Body of pancreas (tissue), 4 donors: ENCODE results near the gene BICRAL. TPM values are rescaled to one million over a fixed set of nuclear protein-coding genes. Genes with fewer than 3 reads are reported as not detected.

Experiments
- ATAC-seq: fragments of 150-250 bp; one replicate; pipeline ENCODE4 v1.9.1; 2016
- DNase-seq, 4 donors: peaks; one replicate each; pipeline ENCODE4 v3.0.0-alpha.2; 2019
- H3K27ac ChIP-seq, 4 donors: fragments of 200-600 bp; sonication (generic); 1 replicate in 3 of 4; 2 replicates in 1 of 4; pipeline versions ENCODE4 v1.5.1 to v1.6.1; 2016 to 2019; ENCODE audit warnings: mild to moderate bottlenecking in 1 of 4, mixed read lengths in 1 of 4, moderate library complexity in 1 of 4
- H3K27me3 ChIP-seq, 2 donors: fragments of 200-600 bp; sonication (generic); one replicate each; pipeline ENCODE4 v1.6.0; 2016; ENCODE audit warnings: mild to moderate bottlenecking in 1 of 2
- H3K36me3 ChIP-seq, 2 donors: fragments of 200-600 bp; sonication (generic); replicated peaks in 1 of 2; 2 replicates each; pipeline ENCODE4 v1.5.1; 2016; ENCODE audit warnings: low read depth in 2 of 2; ENCODE audit not compliant: insufficient read depth in 1 of 2
- H3K4me1 ChIP-seq: fragments of 200-600 bp; sonication (generic); one replicate; pipeline ENCODE4 v1.6.0; 2016
- H3K4me3 ChIP-seq, 2 donors: fragments of 200-600 bp; sonication (generic); 1 replicate in 1 of 2; 2 replicates in 1 of 2; pipeline ENCODE4 v1.5.1; 2016 to 2019
- H3K9me3 ChIP-seq, 3 donors: fragments of 200-600 bp; sonication (generic); 1 replicate in 2 of 3; 2 replicates in 1 of 3; pipeline ENCODE4 v1.5.1; 2016
- CTCF ChIP-seq, 7 experiments: fragments of 450-650 bp in 4 of 7; fragments of 200-600 bp in 3 of 7; sonication (generic) in 3 of 7; IDR thresholded peaks; one replicate each; pipeline ENCODE4 v1.5.1; 2016 to 2019; ENCODE audit warnings: antibody characterized with exemption in 7 of 7
- POLR2A ChIP-seq, 3 donors: fragments of 450-650 bp; IDR thresholded peaks; one replicate each; pipeline ENCODE4 v1.6.1; 2016; ENCODE audit warnings: antibody characterized with exemption in 3 of 3, mild to moderate bottlenecking in 2 of 3
- WGBS, 2 donors: methylation state at CpG; one replicate each; pipeline ENCODE4 v1.1.5; 2017; 5-methylcytosine and 5-hydroxymethylcytosine counted together
- intact Hi-C: fragments of 100-400 bp; cut with DNase I; formaldehyde crosslinking; loops from one replicate; pipeline ENCODE4 v1.15.1; 2023
- total RNA-seq, 2 donors: library from RNA; depleted of rRNA; stranded (reverse); fragments of >200 nt; gene quantifications; one replicate each; pipeline ENCODE4 v1.1.0, GENCODE V29; 2016

BICRAL gene
- total RNA-seq, 2 donors from 2014 or later: 6.9 to 8.6 TPM

GRCh38 chr6:42758756-42759430 is 23.0 kb upstream of the BICRAL start:
- Histone ChIP-seq H3K9me3 (no peaks in the 10 kb centered on the region), H3K27ac (no peak overlapping the region), H3K36me3 (no peaks in the 10 kb centered on the region), H3K27me3 (no peaks in the 10 kb centered on the region), H3K4me1 (no peaks in the 10 kb centered on the region), H3K4me3 (no peak overlapping the region)
- 90 to 92% methylated on average over 3 of the region's 3 CpGs for WGBS, 2 donors
- DNase-seq (no peak), ATAC-seq (no peak)
- intact Hi-C loops: no loop called here
- no peak for TF ChIP-seq CTCF (IDR thresholded peaks at IDR 0.05)
- no peak for TF ChIP-seq POLR2A (IDR thresholded peaks at IDR 0.05)

GRCh38 chr6:42761287-42762067 is 20.4 kb upstream of the BICRAL start:
- intact Hi-C loops: no loop called here
- TF ChIP-seq CTCF (IDR thresholded peaks at IDR 0.05) (no peak), POLR2A (IDR thresholded peaks at IDR 0.05) (no peak)
- Histone ChIP-seq H3K4me1 (no peaks in the 10 kb centered on the region), H3K9me3 (no peaks in the 10 kb centered on the region), H3K27ac (no peak overlapping the region), H3K4me3 (no peak overlapping the region), H3K36me3 (no peaks in the 10 kb centered on the region), H3K27me3 (no peaks in the 10 kb centered on the region)
- ATAC-seq (no peak), DNase-seq (no peak)
- WGBS, 2 donors: 77 to 79% methylated on average over 8 of the region's 8 CpGs

- WGBS, 2 donors: 87% methylated on average over 3 of the region's 3 CpGs
- H3K36me3 ChIP-seq: no peaks in the 10 kb centered on the region
These were observed 19.4 kb upstream of the BICRAL start for GRCh38 chr6:42762426-42762859.

GRCh38 chr6:42762950-42763349 is 18.9 kb upstream of the BICRAL start:
- Histone ChIP-seq H3K4me3 (no peak overlapping the region), H3K27ac (no peak overlapping the region), H3K36me3 (no peaks in the 10 kb centered on the region), H3K9me3 (no peaks in the 10 kb centered on the region), H3K4me1 (no peaks in the 10 kb centered on the region), H3K27me3 (no peaks in the 10 kb centered on the region)
- WGBS, 2 donors: 69 to 70% methylated on average over 3 of the region's 3 CpGs
- ATAC-seq: no peak
- TF ChIP-seq POLR2A (IDR thresholded peaks at IDR 0.05): no peak
- TF ChIP-seq CTCF (IDR thresholded peaks at IDR 0.05): no peak
- intact Hi-C loops: no loop called here
- no peak for DNase-seq

More at GRCh38 chr6:42762426-42762859, 19.4 kb upstream of the BICRAL start:
- Histone ChIP-seq H3K27ac (no peak overlapping the region), H3K9me3 (no peaks in the 10 kb centered on the region), H3K4me1 (no peaks in the 10 kb centered on the region), H3K27me3 (no peaks in the 10 kb centered on the region), H3K4me3 (no peak overlapping the region)
- TF ChIP-seq POLR2A (IDR thresholded peaks at IDR 0.05) (no peak), CTCF (IDR thresholded peaks at IDR 0.05) (no peak)
- intact Hi-C loops: no loop called here
- DNase-seq (no peak), ATAC-seq (no peak)
